RCC 7860 (cell line): Measurements from ENCODE around the gene TCF12.
"Not testable (repeated sequence)": the region's sequence is repeated elsewhere in the genome, so short reads cannot be mapped to it uniquely, and the experiment has no call there.

Source experiments
- DNase-seq: peaks from one replicate; pipeline ENCODE4 v3.0.0-alpha.2; 2015; ENCODE audit warnings: low spot score
- FAIRE-seq: peaks from 2 replicates; lab custom pipeline; 2012; peaks lifted over from hg19 to GRCh38; lab: Jason Lieb, UNC

Gene TCF12

DNA sequence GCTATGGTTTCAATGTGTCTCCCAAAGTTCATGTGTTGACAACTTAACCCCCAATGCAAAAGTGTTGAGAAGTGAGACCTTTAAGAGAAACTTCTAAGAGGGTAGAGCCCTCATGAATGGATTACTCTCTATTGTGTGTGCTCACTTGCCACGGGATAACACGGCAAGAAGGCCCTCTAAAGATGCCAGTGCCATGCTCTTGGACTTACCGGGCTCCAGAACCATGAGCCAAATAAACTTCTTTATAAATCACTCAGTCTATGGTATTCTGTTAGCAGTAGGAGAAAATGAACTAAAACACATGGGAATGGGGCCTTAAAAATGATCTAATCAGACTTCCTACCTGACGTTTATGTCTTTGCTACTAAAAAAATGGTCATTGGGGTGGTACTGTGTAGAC, 2.6 kb upstream of the TCF12 start:
- DNase-seq (no peak), FAIRE-seq (no peak)

- FAIRE-seq (no peak), DNase-seq (no peak)
Observed at GRCh38 chr15:56916825-56917477, 1.5 kb upstream of the TCF12 start.

GRCh38 chr15:56917652-56918045, 795 bp upstream of the TCF12 start:
- DNase-seq: no peak
- no peak for FAIRE-seq

DNA sequence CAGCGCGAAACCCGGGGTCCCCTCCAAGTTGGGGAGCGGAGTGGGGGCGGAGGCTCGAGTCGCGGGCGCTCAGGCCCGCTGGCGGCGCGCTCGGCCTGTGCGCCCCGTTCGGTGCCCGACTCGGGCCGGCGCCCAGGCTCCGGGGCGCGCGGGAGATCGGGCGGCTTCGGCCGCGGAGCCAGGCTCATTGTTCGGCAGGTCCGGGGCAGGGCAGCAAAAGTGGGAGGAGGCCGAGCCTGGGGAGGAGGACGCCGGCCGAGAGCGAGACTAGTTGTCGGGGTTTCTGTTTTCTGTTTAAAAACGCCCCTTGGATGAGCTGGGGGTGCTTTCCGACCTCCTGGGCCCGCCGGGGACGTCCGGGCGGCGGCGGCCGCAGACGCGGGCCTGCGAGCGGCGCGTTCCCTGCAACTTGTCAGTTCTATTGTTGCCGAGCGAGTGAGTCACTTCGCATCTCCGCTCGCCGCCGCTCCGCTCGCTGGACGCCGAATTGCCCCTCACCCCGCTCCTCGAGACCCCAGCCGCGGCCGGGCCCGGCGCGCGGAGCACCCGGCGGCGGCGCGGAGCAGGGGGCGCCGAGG, 676 bp downstream of the TCF12 start:
- FAIRE-seq (no peak), DNase-seq (peak; percentile 41)

GRCh38 chr15:56919609-56920366, 1.3 kb downstream of the TCF12 start:
- no peak for FAIRE-seq
- DNase-seq: peak; percentile 10

- no peak for FAIRE-seq
- no peak for DNase-seq
Observed at GRCh38 chr15:56920367-56920627, 1.9 kb downstream of the TCF12 start.

DNA sequence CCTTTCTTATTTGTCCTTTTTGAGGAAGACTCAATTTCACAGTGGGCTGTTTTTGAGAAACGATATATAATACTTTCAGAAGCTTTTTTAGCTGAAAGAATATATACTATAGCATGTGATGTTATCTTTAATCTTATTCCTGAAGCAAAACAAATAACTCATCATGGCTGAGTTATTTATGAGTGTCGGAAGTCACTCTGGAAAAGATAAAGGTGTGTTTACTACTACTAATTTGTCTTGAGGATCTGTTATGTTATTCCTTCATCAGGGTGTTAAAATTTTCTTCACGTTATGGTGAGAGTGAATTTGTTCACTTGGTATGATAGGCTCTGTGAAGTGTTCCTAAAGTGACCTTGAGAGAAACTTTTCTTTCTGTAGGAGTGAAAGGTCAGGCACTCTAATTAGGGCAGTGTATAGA, 4.7 kb downstream of the TCF12 start:
- DNase-seq (no peak), FAIRE-seq (no peak)

DNA sequence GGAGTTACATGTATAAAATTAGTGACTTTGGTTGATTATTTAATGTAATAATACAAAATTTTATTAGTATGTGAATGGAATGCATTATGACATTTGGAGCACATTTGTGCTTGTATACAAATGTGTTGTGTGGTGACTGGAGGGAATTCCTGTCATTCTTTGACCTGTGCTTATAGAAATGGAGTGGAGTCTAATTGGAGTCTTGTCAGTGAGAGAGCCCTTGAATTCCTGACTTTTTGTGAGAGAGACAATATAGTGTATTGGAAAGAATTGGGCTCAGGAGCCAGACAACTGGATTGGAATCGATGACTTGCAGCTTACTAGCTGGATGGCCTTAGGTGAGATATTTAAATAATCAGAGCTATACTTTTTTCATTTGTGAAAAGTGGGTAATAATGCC, 9.4 kb downstream of the TCF12 start:
- FAIRE-seq: no peak
- DNase-seq: no peak

- peak; percentile 97 for FAIRE-seq
- DNase-seq: peak; percentile 66
Observed at GRCh38 chr15:56929399-56929798, 11.0 kb downstream of the TCF12 start.

- no peak for FAIRE-seq
- peak; percentile 49 for DNase-seq
Observed at GRCh38 chr15:56929933-56930332, 11.5 kb downstream of the TCF12 start.

DNA sequence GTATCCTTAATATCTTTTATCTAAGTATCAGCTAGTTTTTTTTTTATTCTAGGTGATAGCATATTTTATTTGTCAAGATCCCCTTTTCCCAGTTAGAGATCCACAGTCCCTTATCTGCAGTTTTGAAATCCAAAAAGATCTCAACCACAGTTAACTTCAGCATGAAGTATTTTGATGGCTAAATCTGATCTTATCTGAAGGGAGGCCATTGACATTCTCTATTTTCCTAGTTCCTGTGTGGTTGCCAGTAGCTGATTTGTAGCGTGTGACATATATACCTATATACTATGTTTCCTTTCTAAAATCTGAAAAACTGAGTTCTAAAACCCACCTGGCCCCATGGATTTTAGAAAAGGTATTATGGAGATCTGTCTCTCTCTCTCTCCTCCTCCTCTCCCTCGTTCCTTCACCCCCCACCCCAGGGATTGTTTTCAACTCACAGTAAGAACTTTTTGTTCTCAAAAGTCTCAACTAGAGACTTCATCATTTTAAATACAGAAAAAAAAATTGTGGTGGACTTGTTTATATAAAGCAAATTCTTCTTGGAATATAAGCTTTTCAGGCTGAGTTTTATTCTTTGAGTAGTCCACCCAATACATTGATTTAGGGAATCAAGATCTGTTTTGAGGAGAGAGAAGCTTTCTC, 12.3 kb downstream of the TCF12 start:
- FAIRE-seq: no peak
- no peak for DNase-seq

- no peak for FAIRE-seq
- no peak for DNase-seq
Observed at GRCh38 chr15:56931639-56932508, 13.4 kb downstream of the TCF12 start.

- FAIRE-seq, DNase-seq: not testable (repeated sequence)
Observed at GRCh38 chr15:56932509-56932868, 14.0 kb downstream of the TCF12 start.

DNA sequence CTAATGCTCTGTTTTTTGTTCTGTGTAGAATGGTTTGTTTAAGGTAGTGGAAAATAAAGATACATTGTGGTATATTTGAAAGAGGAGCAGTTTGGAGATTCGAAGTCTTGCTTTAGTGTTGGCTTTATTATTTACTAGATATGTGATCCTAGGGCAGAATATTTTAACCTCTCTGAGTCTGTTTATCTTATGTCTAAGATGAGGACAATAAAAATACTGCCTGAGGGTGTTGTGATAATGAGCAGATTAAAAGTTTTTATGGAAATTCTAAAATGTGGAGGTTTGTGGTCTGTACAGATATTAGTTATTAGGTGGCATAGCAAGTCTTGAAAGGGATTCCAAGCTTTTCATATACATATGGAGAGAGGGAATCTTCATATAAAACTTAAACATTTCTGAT, 15.0 kb downstream of the TCF12 start:
- no peak for FAIRE-seq
- no peak for DNase-seq

- DNase-seq (no peak), FAIRE-seq (no peak)
Observed at GRCh38 chr15:56933811-56934210, 15.4 kb downstream of the TCF12 start.

DNA sequence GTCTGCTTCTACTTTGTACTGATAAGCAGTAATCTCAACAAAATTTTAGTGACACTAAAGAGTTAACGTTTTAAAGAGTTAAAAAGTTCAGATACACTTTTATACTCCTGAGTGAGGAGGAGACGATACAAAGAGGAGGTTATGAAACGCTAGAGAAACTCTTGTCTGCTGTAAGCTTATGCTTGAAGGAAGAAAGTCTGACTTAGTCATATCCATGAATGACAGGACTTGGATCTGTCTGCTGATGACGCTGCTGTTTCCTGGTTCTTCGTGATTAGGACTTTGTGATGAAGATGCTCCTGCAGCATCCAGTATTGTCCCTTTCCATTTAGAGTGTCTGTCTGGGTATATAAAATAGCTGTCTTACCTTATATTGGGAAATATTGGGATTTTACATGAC, 15.8 kb downstream of the TCF12 start:
- DNase-seq (peak; percentile 9), FAIRE-seq (no peak)

GRCh38 chr15:56936929-56937328, 18.5 kb downstream of the TCF12 start:
- FAIRE-seq: no peak
- DNase-seq: no peak

DNA sequence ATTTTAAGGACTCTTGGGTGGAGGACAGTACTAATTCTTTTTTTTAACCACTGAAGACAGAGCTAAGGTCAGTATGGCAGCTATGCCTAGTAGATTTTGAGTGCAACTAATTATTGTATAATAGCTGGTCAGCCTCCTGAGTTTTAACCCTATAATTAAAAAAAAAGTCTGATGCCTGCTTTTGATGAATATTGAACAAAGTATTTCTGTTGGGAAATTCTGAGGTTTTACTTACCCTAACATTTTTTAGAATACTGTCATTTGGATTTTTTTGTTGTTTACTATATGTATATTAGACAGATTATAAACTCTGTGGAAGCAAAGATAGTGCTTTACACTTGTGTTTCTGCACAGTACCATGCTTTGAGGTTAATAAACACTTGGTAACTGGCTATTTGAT, 20.8 kb downstream of the TCF12 start:
- FAIRE-seq (no peak), DNase-seq (no peak)

GRCh38 chr15:56940388-56940787, 21.9 kb downstream of the TCF12 start:
- no peak for DNase-seq
- FAIRE-seq: no peak

DNA sequence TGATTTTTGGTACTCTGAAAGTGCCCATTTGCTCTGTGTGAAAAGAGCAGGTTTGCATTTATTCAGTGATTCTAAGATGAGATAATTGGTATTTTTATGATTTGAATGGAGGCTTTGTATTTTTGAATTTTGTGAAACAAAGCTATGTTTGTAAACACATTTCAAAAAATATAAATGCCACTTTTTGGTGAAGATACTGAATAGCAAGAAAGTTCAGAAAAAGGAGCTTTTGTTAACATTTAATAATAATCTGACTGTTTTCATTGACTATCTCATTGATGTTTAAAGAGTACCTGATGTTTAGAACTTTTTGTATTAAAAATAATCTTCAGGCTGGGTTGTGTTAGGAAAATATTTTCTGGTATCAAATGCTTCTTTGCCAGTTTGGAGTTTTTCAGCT, 23.7 kb downstream of the TCF12 start:
- DNase-seq (no peak), FAIRE-seq (no peak)

DNA sequence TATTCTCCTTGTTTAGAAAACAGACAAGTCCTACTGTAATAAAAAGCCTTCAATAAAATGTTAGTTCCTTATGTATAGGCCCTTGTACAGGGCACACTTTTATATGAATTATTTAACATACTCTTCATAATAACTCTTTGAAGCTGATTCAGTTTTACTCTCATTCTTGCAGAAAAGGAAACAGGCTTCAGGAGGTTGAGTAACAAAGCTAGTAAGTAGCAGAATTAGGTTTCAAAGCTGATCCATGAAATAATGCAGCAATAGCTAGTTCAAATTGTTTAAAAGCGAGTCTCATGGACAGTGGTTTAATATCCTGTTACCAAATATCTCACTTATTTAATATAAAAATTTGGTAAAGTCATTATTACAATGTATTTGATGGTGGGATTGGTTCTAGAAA, 25.0 kb downstream of the TCF12 start:
- FAIRE-seq: no peak
- DNase-seq: no peak
